ENCODE results near the gene PHTF2.
"Not testable (repeated sequence)": the region's sequence is repeated elsewhere in the genome, so short reads cannot be mapped to it uniquely, and the experiment has no call there.

Gene PHTF2

DNA sequence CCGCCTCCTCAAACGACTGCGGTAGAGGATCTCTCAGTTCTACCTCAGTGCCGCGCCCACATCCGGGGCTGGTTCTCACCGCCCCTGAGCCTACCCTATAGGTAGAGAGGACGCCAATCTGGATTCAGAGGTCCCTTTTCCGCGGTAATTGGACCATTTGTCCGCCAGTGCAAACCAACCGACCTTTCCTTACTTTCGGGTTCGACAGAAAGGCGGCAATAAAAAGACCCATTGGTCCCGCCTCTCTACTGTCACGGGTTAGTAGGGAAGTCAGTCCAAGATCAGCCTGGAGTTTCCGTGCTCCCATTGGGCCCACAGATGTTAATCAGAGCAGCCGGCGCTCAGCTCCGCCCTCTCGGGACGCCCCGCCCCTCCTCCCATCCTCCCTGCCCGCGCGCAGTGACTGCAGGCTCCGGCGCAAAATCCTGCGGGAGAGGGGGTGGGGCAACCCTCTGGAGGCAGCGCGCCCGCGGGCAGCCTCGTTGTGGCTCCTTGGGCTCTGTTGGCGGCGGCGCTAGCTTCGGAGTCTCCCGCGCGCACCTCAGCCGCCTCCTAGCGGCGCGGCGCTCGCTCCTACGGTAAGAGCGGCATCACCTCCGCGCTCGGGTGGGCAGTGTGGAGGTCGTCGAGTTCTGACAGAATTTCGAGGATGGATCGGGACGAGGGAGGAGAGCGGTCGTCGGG is at the start of gene PHTF2, which contains the start of gene TMEM60:
Gene PHTF2, plus strand, starts transcription at position 380 of the 684 bp plus-strand sequence.
Gene TMEM60, minus strand, starts transcription at position 41 of the 684 bp plus-strand sequence. CDS start 4,061 bp downstream, outside the sequence.
- DNase-seq (ENCODE audit: low spot score) (peak; percentile 99), FAIRE-seq (no peak)

DNA sequence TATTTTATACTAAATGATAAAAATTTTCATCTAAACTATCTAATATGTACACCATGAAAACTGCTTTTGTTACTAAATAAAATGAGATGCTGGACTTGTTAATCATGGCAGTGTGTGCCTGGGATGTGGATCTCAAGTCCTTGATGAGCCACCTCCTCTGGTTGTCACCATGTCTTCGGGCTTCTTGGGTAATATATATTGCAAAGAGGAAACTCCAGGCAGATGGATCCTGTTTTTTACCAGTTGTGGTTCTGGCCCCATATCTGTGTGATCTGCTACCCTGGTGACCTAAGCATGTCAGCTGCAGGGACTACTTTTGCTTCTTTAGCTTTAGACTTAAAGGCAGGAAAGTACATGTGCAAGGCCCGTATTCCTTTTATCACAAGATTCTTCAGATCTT is 46.6 kb upstream of the PHTF2 start:
- DNase-seq (ENCODE audit: low spot score) (no peak), FAIRE-seq (no peak)

DNA sequence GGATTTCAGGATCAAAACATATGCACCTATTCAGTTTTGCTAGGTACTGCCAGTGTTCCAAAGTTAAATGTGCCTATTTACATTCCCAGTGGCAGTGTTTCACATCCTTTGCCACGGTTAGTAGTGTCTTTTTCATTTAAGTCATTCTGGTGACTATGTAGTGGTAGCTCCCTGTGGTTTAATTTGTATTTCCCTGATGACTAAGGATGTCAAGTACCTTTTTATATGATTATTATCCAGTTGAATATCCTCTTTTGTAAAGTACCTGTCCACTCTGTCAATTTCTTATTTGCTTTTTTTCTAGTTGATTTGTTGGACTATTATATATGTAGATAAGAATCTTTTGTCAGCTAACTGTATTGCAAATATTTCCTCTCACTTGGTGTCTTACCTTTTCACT is 45.4 kb upstream of the PHTF2 start:
- peak; percentile 27 for FAIRE-seq

GRCh38 chr7:77757589-77757988 is 41.0 kb upstream of the PHTF2 start:
- DNase-seq (ENCODE audit: low spot score) (no peak), FAIRE-seq (no peak)

More for the DNA sequence above, 45.4 kb upstream of the PHTF2 start:
- DNase-seq (ENCODE audit: low spot score): no peak

DNA sequence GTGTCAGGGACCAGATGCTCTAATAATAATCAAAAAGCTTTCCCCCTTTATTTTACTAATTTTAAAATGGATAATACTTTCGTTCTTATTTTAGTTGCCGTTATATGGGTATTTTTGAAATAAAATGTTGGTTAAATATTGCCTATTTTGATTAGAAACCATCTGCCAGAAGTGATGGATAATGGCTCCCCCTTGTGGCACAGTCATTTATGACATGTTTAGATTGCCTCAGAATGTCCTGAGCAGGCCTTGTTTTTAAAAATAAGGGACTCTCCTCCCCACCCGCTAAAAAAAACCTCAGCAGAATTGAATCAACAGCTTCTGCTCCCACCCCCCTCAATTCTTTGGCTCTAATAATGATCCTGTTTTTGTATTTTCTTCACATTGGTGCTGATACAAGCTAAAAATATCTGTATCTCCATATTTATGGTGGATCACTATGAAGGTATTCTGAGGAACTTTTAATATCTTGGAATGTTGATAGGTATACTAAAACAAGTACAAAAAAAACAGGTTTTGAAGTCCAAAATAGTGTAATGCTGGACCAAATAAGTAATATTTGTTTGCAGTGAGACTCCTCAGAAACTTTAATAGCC is 39.2 kb upstream of the PHTF2 start:
- DNase-seq (ENCODE audit: low spot score) (peak; percentile 48), FAIRE-seq (no peak)

DNA sequence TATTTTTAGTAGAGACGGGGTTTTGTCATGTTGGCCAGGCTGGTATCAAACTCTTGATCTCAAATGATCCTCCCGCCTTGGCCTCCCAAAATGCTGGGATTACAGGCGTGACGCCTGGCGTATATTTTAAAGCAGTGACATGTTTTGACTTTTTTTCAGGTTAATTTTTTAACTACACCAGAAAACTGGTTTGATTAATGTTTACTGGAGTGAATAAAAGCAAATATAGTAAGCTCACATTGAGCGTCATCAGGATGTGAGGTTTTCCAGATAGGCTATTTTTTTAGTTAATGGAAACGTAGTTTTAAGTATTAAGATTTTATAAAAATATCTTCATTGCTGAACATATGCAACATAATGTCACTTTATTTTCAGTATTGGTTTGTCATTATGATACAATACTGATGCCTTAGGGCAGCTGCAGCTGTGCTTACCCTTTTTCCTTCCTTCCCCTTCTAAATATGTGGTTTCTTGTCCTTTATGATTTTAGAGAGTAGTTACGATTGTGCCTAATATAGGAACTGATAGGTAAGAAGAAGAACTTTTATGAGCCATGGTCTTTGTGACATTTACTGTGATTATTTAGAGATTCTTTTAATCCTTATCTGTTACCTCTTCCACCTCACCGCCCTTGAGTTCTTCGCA is 37.6 kb upstream of the PHTF2 start:
- no peak for DNase-seq (ENCODE audit: low spot score)
- FAIRE-seq: no peak

- FAIRE-seq (no peak), DNase-seq (ENCODE audit: low spot score) (no peak)
These were observed 33.1 kb upstream of the PHTF2 start for GRCh38 chr7:77765481-77765880.

- FAIRE-seq (no peak), DNase-seq (ENCODE audit: low spot score) (no peak)
These were observed 32.4 kb upstream of the PHTF2 start for GRCh38 chr7:77765906-77766800.

GRCh38 chr7:77766801-77767605 is 31.6 kb upstream of the PHTF2 start:
- FAIRE-seq: no peak
- DNase-seq (ENCODE audit: low spot score): no peak

- FAIRE-seq: no peak
- no peak for DNase-seq (ENCODE audit: low spot score)
These were observed 28.3 kb upstream of the PHTF2 start for GRCh38 chr7:77770316-77770715.

DNA sequence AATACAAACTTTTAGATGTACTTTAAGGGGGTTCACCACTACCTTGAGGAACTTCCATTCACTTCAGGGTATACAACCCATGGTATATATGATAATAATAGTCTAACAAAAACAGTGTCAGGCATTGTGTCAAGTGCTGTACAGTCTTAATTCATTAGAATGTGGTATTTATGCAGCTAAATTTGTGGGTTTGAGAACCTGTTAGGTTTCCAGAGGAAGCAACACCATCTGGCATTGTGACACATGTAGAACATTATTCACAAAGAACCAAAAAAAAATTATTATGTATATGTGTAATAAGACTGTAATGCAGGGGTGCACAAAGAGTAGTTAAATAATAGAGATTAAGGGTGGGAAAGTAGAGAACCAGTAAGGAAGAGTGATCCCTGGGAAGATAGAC is 26.7 kb upstream of the PHTF2 start:
- DNase-seq (ENCODE audit: low spot score) (no peak), FAIRE-seq (no peak)

DNA sequence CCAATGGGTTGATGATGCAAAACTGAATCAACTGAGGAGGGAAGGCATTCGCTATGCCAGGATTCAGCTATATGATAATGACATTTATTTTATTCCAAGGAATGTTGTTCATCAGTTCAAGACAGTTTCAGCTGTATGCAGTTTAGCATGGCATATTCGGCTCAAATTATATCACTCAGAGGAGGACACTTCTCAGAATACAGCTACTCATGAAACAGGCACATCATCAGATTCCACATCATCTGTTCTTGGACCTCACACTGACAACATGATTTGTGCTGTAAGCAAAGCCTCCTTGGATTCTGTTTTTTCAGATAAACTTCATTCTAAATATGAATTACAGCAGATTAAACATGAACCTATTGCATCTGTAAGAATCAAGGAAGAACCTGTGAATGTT is 20.0 kb upstream of the PHTF2 start:
- FAIRE-seq (no peak), DNase-seq (ENCODE audit: low spot score) (no peak)

- DNase-seq (ENCODE audit: low spot score) (no peak), FAIRE-seq (no peak)
These were observed 16.2 kb upstream of the PHTF2 start for GRCh38 chr7:77782383-77782782.

DNA sequence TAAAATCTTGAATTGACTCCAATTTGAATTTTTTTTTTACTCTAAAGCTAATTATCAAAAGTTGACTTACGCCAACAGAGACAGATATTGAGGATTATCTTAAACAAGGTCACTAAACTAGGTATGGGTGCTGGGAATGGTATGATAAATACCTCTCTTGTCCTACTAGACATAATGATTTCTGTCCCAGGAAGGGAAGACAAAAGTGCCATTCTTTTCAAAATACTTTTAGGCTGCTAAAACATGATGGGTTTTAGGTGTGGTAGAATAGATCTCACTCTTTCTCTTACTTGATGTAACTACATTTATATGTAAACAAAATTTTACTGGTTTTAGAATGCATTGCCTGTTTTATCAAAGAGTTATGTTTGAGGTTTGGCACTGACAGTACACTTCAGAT is 15.5 kb upstream of the PHTF2 start:
- no peak for FAIRE-seq
- no peak for DNase-seq (ENCODE audit: low spot score)

DNA sequence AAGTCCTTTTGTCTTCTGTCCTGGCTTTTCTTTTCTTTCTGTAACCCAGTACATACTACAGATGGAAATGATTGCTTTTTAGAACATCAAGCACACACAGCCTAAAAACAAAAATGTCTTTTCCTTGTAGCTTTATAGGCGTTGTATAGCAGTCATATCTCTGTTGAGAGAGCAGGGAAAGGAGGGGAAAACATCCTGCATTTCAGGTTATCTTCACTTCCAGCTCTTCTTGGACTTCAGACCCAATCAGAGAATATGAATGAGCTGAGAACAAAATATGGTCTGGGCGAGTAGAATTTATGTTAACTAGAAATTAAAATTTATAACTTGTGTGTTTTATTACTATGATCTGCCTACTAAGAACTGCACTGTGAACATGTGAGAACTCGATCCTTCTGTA is 15.0 kb upstream of the PHTF2 start:
- FAIRE-seq: no peak
- DNase-seq (ENCODE audit: low spot score): no peak

DNA sequence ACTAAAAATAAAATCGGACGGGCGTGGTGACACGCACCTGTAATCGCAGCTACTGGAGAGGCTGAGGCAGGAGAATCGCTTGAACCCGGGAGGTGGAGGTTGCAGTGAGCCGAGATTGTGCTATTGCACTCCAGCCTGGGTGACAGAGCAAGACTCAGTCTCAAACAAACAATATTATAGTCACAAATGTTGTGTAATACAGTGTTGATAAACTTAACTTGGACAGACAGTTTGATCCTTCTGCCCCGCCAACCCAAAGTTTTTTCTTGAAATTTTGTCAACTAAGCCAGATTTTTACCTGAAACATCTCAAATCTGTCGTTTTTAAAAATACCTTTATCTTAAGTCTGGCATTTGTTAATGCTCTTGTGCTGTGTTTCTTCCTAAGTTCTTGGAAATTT is 14.1 kb upstream of the PHTF2 start:
- not testable (repeated sequence) for FAIRE-seq; DNase-seq (ENCODE audit: low spot score)

DNA sequence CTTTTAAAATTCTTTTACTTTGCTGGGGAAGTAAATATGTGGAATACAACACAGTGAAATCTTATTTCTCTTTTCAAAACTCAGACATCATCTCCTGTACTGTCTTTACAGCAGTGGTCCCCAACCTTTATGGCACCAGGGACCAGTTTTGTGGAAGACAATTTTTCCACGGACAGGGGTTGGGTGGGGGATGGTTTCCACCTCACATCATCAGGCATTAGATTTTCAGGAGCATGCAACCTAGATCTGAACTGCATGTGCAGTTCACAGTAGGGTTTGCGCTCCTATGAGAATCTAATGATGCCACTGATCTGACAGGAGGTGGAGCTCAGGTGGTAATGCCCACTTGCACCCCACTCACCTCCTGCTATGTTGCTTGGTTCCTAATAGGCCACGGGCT is 12.6 kb upstream of the PHTF2 start:
- DNase-seq (ENCODE audit: low spot score) (no peak), FAIRE-seq (no peak)

GRCh38 chr7:77786741-77787140 is 11.8 kb upstream of the PHTF2 start:
- FAIRE-seq: no peak

DNA sequence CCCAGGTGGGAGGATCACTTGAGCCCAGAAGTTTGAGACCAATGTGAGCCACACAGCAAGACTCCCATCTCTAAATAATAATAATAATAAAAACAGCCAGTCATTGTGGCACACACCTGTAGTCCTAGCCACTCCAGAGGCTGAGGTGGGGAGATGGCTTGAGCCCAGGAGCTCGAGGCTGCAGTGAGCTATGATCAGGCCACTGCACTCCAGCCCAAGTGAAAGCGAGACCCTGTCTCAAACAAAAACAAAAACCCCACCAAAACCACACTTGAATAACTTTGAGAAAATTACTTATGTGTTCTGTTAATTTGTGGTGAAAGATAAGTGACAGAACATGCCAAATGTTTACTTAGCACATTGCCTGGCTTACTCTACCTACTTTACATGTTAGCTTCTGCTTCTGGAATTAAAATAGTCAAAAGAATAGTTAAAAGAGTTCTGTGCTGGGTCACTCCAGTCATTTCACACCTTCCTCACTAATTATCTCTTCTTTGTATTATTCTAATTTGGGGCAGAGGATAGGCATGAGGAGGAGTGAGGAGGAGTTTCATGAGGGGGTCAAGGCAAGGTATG is 10.2 kb upstream of the PHTF2 start:
- no peak for FAIRE-seq
- no peak for DNase-seq (ENCODE audit: low spot score)

More at GRCh38 chr7:77786741-77787140, 11.8 kb upstream of the PHTF2 start:
- DNase-seq (ENCODE audit: low spot score): no peak

GRCh38 chr7:77791336-77791735 is 7.2 kb upstream of the PHTF2 start:
- FAIRE-seq: no peak

More at GRCh38 chr7:77791336-77791735, 7.2 kb upstream of the PHTF2 start:
- no peak for DNase-seq (ENCODE audit: low spot score)

Data from urothelium cell line (cell line).